GM06990 (cell line): ENCODE data around the gene ANTKMT.
A peak's percentile ranks its signal among the peaks of the same experiment; 100 is the strongest.

Source experiments
- DNase-seq: peaks from one replicate; pipeline ENCODE4 v3.0.0-alpha.2; 2011; ENCODE audit not compliant: insufficient read length; ENCODE audit errors: extremely low read depth
- H3K27me3 ChIP-seq: replicated peaks from 2 replicates; pipeline ENCODE4 v1.6.0; 2011; ENCODE audit warnings: low read length; ENCODE audit not compliant: control insufficient read depth, insufficient read depth
- H3K36me3 ChIP-seq: 2 replicates; pipeline ENCODE4 v1.5.1; 2011; ENCODE audit warnings: low read length; ENCODE audit not compliant: control insufficient read depth, insufficient read depth
- H3K4me3 ChIP-seq: replicated peaks from 2 replicates; pipeline ENCODE4 v1.5.1; 2011; ENCODE audit warnings: low read depth, mild to moderate bottlenecking, control low read depth, low read length
- TF ChIP-seq, protein P1 (sequence below): IDR thresholded peaks from 2 replicates; pipeline ENCODE4 v1.5.1; 2011; ENCODE audit warnings: low read length, control low read depth, mild to moderate bottlenecking, inconsistent platforms; ENCODE audit not compliant: insufficient read depth, poor library complexity, severe bottlenecking

Gene ANTKMT

GRCh38 chr16:727291-727977 lies 6.5 kb downstream of the ANTKMT start:
- peak; percentile 62 for DNase-seq
- TF ChIP-seq, protein P1, sequence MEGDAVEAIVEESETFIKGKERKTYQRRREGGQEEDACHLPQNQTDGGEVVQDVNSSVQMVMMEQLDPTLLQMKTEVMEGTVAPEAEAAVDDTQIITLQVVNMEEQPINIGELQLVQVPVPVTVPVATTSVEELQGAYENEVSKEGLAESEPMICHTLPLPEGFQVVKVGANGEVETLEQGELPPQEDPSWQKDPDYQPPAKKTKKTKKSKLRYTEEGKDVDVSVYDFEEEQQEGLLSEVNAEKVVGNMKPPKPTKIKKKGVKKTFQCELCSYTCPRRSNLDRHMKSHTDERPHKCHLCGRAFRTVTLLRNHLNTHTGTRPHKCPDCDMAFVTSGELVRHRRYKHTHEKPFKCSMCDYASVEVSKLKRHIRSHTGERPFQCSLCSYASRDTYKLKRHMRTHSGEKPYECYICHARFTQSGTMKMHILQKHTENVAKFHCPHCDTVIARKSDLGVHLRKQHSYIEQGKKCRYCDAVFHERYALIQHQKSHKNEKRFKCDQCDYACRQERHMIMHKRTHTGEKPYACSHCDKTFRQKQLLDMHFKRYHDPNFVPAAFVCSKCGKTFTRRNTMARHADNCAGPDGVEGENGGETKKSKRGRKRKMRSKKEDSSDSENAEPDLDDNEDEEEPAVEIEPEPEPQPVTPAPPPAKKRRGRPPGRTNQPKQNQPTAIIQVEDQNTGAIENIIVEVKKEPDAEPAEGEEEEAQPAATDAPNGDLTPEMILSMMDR: no peak
- peaks cover 10% of the 10 kb centered on the region for H3K36me3 ChIP-seq
- H3K27me3 ChIP-seq: no peaks in the 10 kb centered on the region
- H3K4me3 ChIP-seq: peak overlapping the region; percentile 79

DNA sequence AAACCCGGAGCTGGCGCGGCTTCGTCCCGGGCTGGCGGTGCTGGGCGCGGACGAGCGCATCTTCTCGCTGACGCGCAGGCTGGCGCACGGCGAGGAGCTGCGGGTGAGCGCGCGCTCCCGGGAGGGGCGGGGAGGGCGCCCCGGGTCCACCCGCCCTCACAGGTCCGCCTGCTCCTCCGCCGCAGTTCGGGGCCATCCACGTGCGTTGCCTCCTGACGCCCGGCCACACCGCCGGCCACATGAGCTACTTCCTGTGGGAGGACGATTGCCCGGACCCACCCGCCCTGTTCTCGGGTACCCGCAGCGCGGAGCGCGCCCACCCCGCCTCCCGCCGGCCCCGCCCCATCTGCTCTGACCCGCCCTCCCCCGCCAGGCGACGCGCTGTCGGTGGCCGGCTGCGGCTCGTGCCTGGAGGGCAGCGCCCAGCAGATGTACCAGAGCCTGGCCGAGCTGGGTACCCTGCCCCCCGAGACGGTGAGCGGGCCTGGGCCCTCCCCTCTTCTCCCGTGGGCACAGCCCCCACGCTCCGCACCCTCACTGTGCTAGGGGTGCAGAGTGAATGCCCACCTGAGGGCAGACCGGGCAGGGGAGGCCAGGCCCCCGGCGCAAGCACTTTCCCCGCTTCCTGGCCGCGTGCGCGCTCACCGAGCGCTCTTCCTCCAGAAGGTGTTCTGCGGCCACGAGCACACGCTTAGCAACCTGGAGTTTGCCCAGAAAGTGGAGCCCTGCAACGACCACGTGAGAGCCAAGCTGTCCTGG lies 7.4 kb downstream of the ANTKMT start:
- H3K27me3 ChIP-seq: no peaks in the 10 kb centered on the region
- peak overlapping the region; percentile 79 for H3K4me3 ChIP-seq
- H3K36me3 ChIP-seq: peaks cover 13% of the 10 kb centered on the region
- TF ChIP-seq, protein P1: no peak
- peak; percentile 84 for DNase-seq

DNA sequence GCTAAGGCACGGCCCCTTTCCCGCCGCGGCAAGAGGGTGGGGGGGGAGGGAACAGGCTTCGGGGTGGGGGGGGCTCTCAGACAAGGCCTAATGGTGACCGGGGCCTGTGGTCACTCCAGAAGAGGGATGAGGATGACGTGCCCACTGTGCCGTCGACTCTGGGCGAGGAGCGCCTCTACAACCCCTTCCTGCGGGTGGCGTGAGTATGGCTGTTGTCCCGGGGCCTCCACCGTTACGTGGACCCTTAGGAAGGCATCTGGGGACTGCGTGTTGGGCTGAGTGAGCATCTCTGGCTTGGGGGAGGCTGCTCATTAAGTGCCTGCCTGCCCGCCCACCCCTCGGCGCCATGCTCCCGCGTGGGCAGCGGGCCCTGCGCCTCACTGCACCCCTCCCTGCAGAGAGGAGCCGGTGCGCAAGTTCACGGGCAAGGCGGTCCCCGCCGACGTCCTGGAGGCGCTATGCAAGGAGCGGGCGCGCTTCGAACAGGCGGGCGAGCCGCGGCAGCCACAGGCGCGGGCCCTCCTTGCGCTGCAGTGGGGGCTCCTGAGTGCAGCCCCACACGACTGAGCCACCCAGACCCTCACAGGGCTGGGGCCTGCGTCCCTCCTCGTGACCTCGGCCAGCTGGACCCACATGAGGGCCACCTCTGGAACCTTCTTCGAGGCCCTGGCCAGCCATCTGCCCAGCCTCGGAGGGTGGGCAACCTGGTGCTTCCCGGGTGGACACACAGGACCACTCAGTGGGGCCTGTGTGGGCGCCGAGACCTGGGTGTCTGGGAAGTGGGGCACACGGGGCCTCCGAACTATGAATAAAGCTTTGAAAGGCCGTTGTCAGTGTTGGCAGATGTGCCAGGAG lies 8.2 kb downstream of the ANTKMT start:
- Histone ChIP-seq H3K4me3 (peak overlapping the region; percentile 79), H3K27me3 (no peaks in the 10 kb centered on the region), H3K36me3 (peaks cover 21% of the 10 kb centered on the region)
- TF ChIP-seq, protein P1: no peak
- DNase-seq: peak; percentile 28

- DNase-seq: peak; percentile 22
These were observed 9.1 kb downstream of the ANTKMT start for GRCh38 chr16:729768-730665.

More at GRCh38 chr16:729768-730665, 9.1 kb downstream of the ANTKMT start:
- no peaks in the 10 kb centered on the region for H3K27me3 ChIP-seq
- H3K36me3 ChIP-seq: peaks cover 23% of the 10 kb centered on the region
- TF ChIP-seq, protein P1: no peak
- no peak overlapping the region for H3K4me3 ChIP-seq
